Loucy (cell line): ENCODE data around the gene OXER1.

Experiments
- CTCF ChIP-seq: fragments of 200-600 bp; sonication (generic); conservative IDR thresholded peaks from 2 replicates; pipeline ENCODE4 v1.5.1; 2014; ENCODE audit warnings: mild to moderate bottlenecking, antibody characterized with exemption, low read length
- EZH2phosphoT487 ChIP-seq: fragments of 200-600 bp; IDR thresholded peaks from 2 replicates; pipeline ENCODE4 v1.6.1; 2018; ENCODE audit warnings: antibody characterized with exemption, mild to moderate bottlenecking, moderate library complexity, borderline replicate concordance

- TF ChIP-seq CTCF (no peak), EZH2phosphoT487 (no peak)
These were observed 38.3 kb downstream of the OXER1 start for GRCh38 chr2:42725657-42726056.
